Stimulated activated CD4-positive, alpha-beta T cell treated with anti-CD3 and anti-CD28 coated beads, Interleukin-12 subunit alpha, Interleukin-12 subunit beta, amount 100 ng/mL, for 24 hours (primary cell): Measurements from ENCODE around the gene C1QTNF5.
A peak's percentile ranks its signal among the peaks of the same experiment; 100 is the strongest.

Experiments
- DNase-seq, 2 experiments: peaks; one replicate each; pipeline ENCODE4 v3.0.0-alpha.2; 2020; ENCODE audit warnings: low read depth in 2 of 2

C1QTNF5 gene

GRCh38 chr11:119338318-119338890 is 2.3 kb downstream of the C1QTNF5 start:
- peak in 1 of 2 experiments; percentile 62 for DNase-seq

- DNase-seq = no peak
These were observed 2.9 kb downstream of the C1QTNF5 start for GRCh38 chr11:119337581-119338317.

DNA sequence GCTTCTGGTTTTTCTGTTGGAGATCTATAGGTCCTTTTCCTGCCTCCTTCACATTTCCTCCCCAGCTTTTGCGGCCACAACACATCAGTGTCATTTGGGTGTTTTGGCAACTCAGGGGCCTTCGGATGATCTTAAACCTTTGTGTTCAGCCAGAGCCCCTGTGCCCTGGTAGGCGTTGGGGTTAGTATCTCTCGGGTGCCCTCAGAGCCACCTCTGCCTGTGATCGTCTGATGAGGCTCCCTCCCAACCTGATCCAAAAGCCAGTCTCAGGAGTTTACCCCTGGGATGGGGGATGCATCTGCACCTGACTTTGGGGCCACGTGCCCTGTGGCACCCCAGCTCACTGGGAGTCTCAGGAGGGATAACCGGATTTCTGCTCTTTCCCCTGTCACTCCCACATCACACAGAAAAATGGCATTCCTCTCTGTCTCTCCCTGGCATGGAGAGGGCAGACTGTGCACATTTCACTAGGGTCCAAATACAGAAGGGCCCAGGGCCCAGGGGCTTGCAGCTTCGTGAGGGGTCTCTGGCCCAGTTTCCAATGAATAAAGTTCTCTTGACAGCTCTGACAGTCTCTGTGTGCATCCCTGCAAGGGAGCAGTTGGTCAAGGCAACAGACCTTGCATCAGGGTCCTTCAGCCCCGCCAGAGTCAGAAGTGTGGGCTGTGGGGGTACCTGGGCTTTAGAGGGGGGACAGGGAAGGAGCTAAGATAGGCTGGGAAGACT is 3.8 kb downstream of the C1QTNF5 start:
- DNase-seq = no peak

GRCh38 chr11:119335655-119336543 is 4.8 kb downstream of the C1QTNF5 start:
- DNase-seq = no peak

- DNase-seq = no peak
These were observed 5.5 kb downstream of the C1QTNF5 start for GRCh38 chr11:119335091-119335654.

DNA sequence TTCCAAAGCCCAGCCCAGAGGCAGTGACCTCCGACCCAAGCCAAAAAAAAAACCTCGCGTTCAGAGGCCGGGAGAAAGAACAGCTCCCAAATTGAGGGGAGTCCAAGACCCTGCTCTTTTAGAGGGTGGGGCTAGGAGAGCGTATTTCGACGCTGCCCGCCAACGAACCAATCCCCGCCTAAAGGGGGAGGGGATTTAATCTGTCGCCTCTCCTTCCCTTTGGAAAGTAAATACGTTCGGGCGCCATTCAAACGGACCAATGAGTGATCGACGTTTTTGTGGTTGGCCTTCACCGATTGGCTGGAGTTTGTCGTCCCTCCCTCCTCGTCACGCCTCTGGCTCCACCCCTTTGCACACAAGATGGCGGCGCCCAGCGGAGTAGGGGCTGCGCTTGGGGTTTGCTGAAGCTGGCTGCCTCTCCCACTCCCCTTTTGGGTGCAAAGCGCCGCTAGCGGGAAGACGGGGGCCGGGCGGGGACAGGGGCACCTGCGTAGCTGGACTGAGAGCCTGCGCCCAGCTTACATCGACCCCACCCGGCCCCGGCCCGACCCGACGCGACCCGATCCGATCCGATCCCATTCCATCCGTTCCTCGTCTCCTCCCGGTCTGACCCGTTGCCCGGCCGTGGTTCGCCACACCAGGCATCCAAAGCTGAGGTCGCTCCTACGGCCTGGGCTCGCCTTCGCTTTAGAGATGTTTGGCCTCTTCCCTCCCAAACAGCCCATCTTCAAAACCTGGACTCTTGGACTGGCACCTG is 6.3 kb downstream of the C1QTNF5 start, which contains the start of gene RNF26:
RNF26 (plus strand) TSS at position 354 of the 757 bp plus-strand sequence. CDS start 596 bp downstream, outside the sequence.
- DNase-seq = peak; percentile 87 to 92

GRCh38 chr11:119332111-119332765 is 8.4 kb downstream of the C1QTNF5 start:
- no peak for DNase-seq

- no peak for DNase-seq
These were observed 10.4 kb downstream of the C1QTNF5 start for GRCh38 chr11:119330237-119330636.

DNA sequence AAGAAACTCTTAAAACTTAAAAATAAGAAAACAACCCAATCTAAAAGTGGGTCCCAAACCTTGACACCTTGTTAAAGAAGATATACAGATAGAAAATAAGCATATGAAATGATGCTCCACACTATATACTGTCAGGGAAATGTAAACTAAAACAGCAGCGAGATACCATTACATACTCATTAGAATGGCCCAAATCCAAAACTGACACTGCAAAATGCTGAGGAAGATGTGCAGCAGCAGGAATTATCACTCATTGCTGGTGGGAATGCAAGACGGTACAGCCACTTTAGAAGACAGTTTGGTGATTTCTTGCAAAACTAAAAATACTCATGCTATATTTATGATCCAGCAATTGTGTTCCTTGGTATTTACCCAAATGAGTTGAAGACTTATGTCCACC is 11.4 kb downstream of the C1QTNF5 start:
- no peak for DNase-seq

DNA sequence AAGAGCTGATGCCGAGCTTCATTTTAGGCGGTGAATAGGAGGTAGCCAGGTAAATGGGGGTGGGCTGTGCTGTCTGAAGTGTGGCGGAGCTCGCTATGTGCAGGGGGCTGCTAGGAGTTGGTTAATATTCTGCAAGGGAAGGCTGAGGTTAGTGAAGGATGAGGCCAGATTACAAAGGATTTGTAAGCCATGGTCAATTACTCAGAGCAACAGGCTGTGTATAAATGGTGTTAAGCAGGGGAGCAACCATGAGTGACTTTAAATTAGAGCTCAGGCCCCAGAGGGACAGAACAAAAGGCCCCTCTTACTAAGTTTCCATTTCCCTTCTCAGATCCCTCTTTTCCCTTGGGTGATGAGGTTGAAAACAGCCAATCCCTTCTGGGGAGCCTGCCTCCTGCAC is 16.5 kb downstream of the C1QTNF5 start:
- DNase-seq = no peak

GRCh38 chr11:119323532-119324033 is 17.1 kb downstream of the C1QTNF5 start:
- peak; percentile 49 to 85 for DNase-seq

- no peak for DNase-seq
These were observed 17.7 kb downstream of the C1QTNF5 start for GRCh38 chr11:119322921-119323531.

DNA sequence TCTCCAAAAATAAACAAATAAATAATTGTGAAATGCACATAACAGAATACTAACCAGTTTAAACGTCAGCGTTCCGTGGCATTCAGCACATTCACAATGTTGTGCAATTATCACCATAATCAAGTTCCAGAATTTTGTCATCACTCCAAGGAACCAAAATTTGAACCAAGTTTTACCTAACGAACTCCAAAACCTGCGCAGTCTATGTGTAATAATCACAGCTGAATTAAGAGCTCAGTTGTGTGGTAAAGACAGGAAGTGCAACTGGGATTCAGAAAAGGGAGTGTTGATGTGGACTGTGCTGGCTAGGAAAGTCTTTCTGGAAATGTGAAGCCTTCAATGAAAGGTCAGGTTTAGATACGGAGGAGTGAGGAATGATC is 18.3 kb downstream of the C1QTNF5 start:
- DNase-seq = no peak

- peak in 1 of 2 experiments; percentile 38 for DNase-seq
These were observed 19.7 kb downstream of the C1QTNF5 start for GRCh38 chr11:119320776-119321524.

DNA sequence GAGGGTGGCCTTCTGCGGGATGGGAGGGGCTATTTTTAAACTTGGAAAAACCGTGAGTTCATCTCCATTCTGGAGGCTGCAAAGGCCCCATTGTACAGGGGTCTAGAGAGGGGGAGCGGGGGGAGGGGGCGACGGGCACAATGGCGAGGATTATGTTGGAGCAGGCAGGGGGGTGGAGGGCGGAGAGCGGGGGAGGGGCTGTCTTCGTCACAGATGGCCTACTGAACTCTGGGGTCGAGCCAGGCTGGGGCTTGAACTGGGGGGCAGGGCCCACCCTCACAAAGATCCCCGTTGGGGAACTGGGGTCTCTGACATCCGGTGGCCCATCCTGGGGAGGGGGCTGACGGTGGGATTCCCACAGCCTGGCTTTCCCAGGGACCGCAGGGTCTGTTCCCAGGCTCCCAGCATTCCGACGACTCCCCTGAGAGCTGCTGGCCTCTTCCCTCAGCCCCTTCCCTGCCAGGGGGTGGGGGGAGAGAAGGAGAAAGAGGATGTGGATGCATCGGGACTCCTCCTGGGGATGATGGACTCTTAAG is 20.4 kb downstream of the C1QTNF5 start:
- DNase-seq = no peak

GRCh38 chr11:119319700-119320239 is 20.9 kb downstream of the C1QTNF5 start:
- DNase-seq = no peak

- DNase-seq = no peak
These were observed 21.5 kb downstream of the C1QTNF5 start for GRCh38 chr11:119319136-119319699.
